ENCODE results near the gene PIM3.

The PIM3 gene

GRCh38 chr22:50008151-50009040 lies 47.8 kb downstream of the PIM3 start:
- DNase-seq: no peak

GRCh38 chr22:50009251-50009650 lies 48.7 kb downstream of the PIM3 start:
- no peak for DNase-seq

- no peak for DNase-seq
Observed at GRCh38 chr22:50009765-50010675, 49.4 kb downstream of the PIM3 start.

- no peak for DNase-seq
Observed at GRCh38 chr22:50010676-50011446, 50.3 kb downstream of the PIM3 start.

- no peak for DNase-seq
Observed at GRCh38 chr22:50011447-50012210, 51.1 kb downstream of the PIM3 start.

GRCh38 chr22:50012211-50013181 lies 51.9 kb downstream of the PIM3 start, which contains the start of gene IL17REL:
IL17REL (minus strand) TSS chr22:50012765; CDS start chr22:50012646, 119 bp downstream.
- DNase-seq: no peak
